GM23248 (cell line): Measurements from ENCODE around the gene KLF6. TPM values are rescaled to one million over a fixed set of nuclear protein-coding genes. Genes with fewer than 3 reads are reported as not detected.

ENCODE experiments used
- DNase-seq: peaks from one replicate; pipeline ENCODE4 v3.0.0-alpha.2; 2015
- H2AFZ ChIP-seq: fragments of 200-600 bp; sonication (generic); 2 replicates; pipeline ENCODE4 v1.6.1; 2016; ENCODE audit warnings: antibody characterized with exemption
- H3F3A ChIP-seq: fragments of 200-600 bp; sonication (generic); 2 replicates; pipeline ENCODE4 v1.6.1; 2016; ENCODE audit warnings: mild to moderate bottlenecking, antibody characterized with exemption, mixed run types; ENCODE audit not compliant: insufficient read depth
- H3K27ac ChIP-seq: fragments of 200-600 bp; sonication (generic); 2 replicates; pipeline ENCODE4 v1.5.1; 2016; ENCODE audit warnings: mild to moderate bottlenecking
- H3K27me3 ChIP-seq: fragments of 200-600 bp; sonication (generic); replicated peaks from 2 replicates; pipeline ENCODE4 v1.6.1; 2016; ENCODE audit warnings: mild to moderate bottlenecking; ENCODE audit not compliant: insufficient read depth
- H3K36me3 ChIP-seq: fragments of 200-600 bp; sonication (generic); 2 replicates; pipeline ENCODE4 v1.6.1; 2016; ENCODE audit warnings: low read depth, mild to moderate bottlenecking
- H3K4me1 ChIP-seq: fragments of 200-600 bp; sonication (generic); 2 replicates; pipeline ENCODE4 v1.6.1; 2016; ENCODE audit warnings: mild to moderate bottlenecking; ENCODE audit not compliant: insufficient read depth
- H3K4me2 ChIP-seq: fragments of 200-600 bp; sonication (generic); one replicate; pipeline ENCODE4 v1.6.1; 2016; ENCODE audit warnings: mild to moderate bottlenecking; ENCODE audit not compliant: unreplicated experiment
- H3K4me3 ChIP-seq: fragments of 200-600 bp; sonication (generic); 2 replicates; pipeline ENCODE4 v1.5.1; 2016; ENCODE audit warnings: mild to moderate bottlenecking
- H3K79me2 ChIP-seq: fragments of 200-600 bp; sonication (generic); 2 replicates; pipeline ENCODE4 v1.6.1; 2016; ENCODE audit warnings: mild to moderate bottlenecking; ENCODE audit not compliant: insufficient read depth
- H3K9ac ChIP-seq: fragments of 200-600 bp; sonication (generic); 2 replicates; pipeline ENCODE4 v1.6.1; 2016; ENCODE audit warnings: mild to moderate bottlenecking
- H3K9me2 ChIP-seq: fragments of 200-600 bp; sonication (generic); 2 replicates; pipeline ENCODE4 v1.6.1; 2016; ENCODE audit warnings: mixed run types, mild to moderate bottlenecking, moderate library complexity; ENCODE audit not compliant: insufficient read depth
- H3K9me3 ChIP-seq: fragments of 200-600 bp; sonication (generic); one replicate; pipeline ENCODE4 v1.6.1; 2017; ENCODE audit warnings: low read depth
- H4K20me1 ChIP-seq: fragments of 200-600 bp; sonication (generic); 2 replicates; pipeline ENCODE4 v1.6.0; 2016; ENCODE audit not compliant: insufficient read depth
- EZH2 ChIP-seq: fragments of 200-600 bp; sonication (generic); IDR thresholded peaks from 2 replicates; pipeline ENCODE4 v1.6.1; 2018; ENCODE audit warnings: antibody characterized with exemption, mild to moderate bottlenecking; ENCODE audit not compliant: insufficient read depth, poor library complexity, severe bottlenecking
- EZH2phosphoT487 ChIP-seq: fragments of 200-600 bp; sonication (generic); IDR thresholded peaks from 2 replicates; pipeline ENCODE4 v1.6.1; 2018; ENCODE audit warnings: antibody characterized with exemption, moderate library complexity, mild to moderate bottlenecking, low read depth; ENCODE audit not compliant: insufficient read depth
- WGBS, 2 experiments: methylation state at CpG; one replicate each; pipeline ENCODE4 v1.1.6; 2015 to 2017; ENCODE audit warnings: low lambda C conversion rate in 2 of 2, low coverage in 1 of 2; ENCODE audit errors: missing lambda C conversion rate in 2 of 2; 5-methylcytosine and 5-hydroxymethylcytosine counted together
- in situ Hi-C: fragments of 300-500 bp; cut with MboI; formaldehyde crosslinking; loops from 2 replicates; pipeline ENCODE4 v1.15.0; 2020
- polyA plus RNA-seq: library from polyadenylated mRNA; unstranded; fragments of >200 nt; fragmentation: Nextera tagmentation; extraction: Ambion mirVana; gene quantifications from 2 replicates; pipeline ENCODE4 v1.2.1, GENCODE V29; 2016
- total RNA-seq: library from RNA; depleted of rRNA; stranded (reverse); fragments of >200 nt; shearing (Covaris generic); gene quantifications from 2 replicates; pipeline ENCODE4 v1.2.3, GENCODE V29; 2014

The KLF6 gene
- total and polyA plus RNA-seq, 2 experiments from 2014 or later = 49.8 to 279 TPM

DNA sequence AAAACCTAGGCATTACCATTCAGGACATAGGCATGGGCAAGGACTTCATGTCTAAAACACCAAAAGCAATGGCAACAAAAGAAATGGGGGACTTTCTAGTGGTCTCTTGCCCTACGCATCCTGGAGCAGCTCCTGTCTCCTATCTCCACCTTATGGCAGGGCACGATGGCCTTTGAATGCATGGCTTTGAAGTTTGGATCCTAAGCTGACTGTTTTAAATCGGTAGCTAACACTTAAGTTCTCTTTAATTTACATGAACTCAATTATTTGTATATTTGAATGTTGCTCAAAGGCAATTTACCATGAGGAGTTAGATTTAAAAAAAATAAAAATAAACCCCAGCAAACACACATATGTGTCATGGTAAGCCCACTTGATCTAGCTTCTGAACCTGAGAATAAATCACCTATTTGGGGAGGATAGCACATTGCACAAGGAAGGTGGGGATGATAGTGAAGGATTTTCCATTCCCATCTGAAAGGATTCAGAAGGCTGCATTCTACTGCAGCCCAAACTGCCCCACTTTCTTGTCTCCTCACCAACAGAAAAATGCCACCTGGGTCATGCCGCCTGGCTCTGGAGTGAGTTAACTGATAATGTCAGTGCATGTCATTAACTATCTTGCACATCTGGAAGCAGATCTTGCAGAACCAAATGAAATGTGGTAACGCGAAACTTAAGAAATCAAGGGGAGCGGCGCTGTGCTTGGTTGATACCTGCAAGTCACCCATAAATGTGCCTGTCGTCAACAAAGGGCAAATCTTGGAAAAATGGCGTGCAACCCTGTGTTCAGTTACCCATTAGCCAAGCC is 12.4 kb downstream of the KLF6 start:
- no peaks in the 10 kb centered on the region for H3K9me3 ChIP-seq
- 97 to 99% methylated on average over 10 of the region's 10 CpGs for WGBS, 2 experiments
- H3K9ac ChIP-seq = no peak overlapping the region
- TF ChIP-seq EZH2phosphoT487 (no peak), EZH2 (no peak)
- no peak for DNase-seq
- no peaks in the 10 kb centered on the region; the same call in 1 of the 2 replicates for H3K79me2 ChIP-seq
- no peaks in the 10 kb centered on the region for H4K20me1 ChIP-seq
- H3K4me2 ChIP-seq = no peak overlapping the region
- H3K27me3 ChIP-seq = no peaks in the 10 kb centered on the region
- H2AFZ ChIP-seq = no peak overlapping the region
- in situ Hi-C loops = loop anchor here (10.0 to 25.0 kb wide), 2 partner anchors 235 to 528 kb away; no protein-coding TSS in a partner anchor
- no peaks in the 10 kb centered on the region for H3K9me2 ChIP-seq
- no peak overlapping the region for H3K4me3 ChIP-seq
- H3K4me1 ChIP-seq = peaks cover 28% of the 10 kb centered on the region
- peaks cover 14% of the 10 kb centered on the region for H3K36me3 ChIP-seq
- H3K27ac ChIP-seq = no peak overlapping the region
- H3F3A ChIP-seq = peaks cover 48% of the 10 kb centered on the region

DNA sequence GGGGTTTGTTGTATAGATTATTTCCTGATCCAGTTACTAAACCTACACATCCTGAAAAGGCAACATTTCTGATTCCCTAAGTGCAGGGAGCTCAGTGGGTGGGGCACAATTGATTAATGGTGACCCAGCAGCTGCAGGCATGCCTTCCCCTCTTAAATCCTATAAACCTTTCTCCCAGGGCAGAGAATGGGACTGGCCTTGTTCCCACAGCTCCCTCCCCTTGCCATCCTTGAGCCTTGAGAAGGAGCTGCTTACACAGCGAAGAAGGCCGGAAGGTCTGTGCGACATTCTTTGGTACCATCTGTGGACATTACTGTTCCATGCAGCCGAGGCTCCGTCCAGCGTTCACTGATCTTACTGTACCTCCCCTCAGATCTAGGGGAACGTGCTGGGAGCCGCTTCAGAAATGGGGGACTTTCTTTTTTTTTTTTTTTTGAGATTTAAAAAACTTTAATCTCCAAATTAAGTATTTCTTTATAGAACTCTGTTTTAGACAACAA is 14.3 kb downstream of the KLF6 start:
- H4K20me1 ChIP-seq = no peaks in the 10 kb centered on the region
- H3K4me2 ChIP-seq = no peak overlapping the region
- H3K27me3 ChIP-seq = no peaks in the 10 kb centered on the region
- WGBS, 2 experiments = 97 to 100% methylated on average over 8 of the region's 8 CpGs
- no peaks in the 10 kb centered on the region for H3K9me2 ChIP-seq
- no peak for DNase-seq
- TF ChIP-seq EZH2 (no peak), EZH2phosphoT487 (no peak)
- H3K4me3 ChIP-seq = no peak overlapping the region
- peaks cover 30% of the 10 kb centered on the region for H3F3A ChIP-seq
- in situ Hi-C loops = loop anchor here (10.0 to 25.0 kb wide), 2 partner anchors 233 to 526 kb away; no protein-coding TSS in a partner anchor
- H2AFZ ChIP-seq = no peak overlapping the region
- peaks cover 1% of the 10 kb centered on the region; the same call in 1 of the 2 replicates for H3K36me3 ChIP-seq
- H3K9me3 ChIP-seq = no peaks in the 10 kb centered on the region
- peaks cover 8% of the 10 kb centered on the region for H3K4me1 ChIP-seq
- H3K9ac ChIP-seq = no peak overlapping the region
- H3K79me2 ChIP-seq = no peaks in the 10 kb centered on the region
- no peak overlapping the region for H3K27ac ChIP-seq

DNA sequence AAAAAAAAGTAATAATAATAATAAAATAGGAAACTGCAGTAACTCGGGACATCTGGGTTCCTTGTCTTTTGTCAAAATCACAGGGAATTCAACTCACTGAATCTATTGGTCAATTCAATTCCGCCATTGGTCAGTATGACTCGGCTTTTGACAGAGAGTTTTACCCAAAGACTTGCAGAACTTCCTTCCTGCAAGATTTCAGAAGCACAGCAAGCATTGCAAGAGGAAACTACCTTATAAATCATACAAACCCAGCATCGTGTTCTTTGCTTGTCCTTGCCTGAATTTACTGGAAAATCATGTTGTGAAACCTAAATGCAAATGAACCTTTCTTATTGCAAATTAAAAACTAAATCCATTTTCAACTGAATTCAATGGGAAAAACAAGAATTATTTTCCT is 15.5 kb downstream of the KLF6 start:
- no peaks in the 10 kb centered on the region for H3K9me3 ChIP-seq
- H3K27ac ChIP-seq = no peak overlapping the region
- 69 to 70% methylated on average over 4 of the region's 4 CpGs for WGBS, 2 experiments
- no peaks in the 10 kb centered on the region for H3K27me3 ChIP-seq
- in situ Hi-C loops = loop anchor here (10.0 to 25.0 kb wide), 2 partner anchors 232 to 305 kb away; no protein-coding TSS in a partner anchor
- no peaks in the 10 kb centered on the region for H3K79me2 ChIP-seq
- no peak overlapping the region for H3K4me3 ChIP-seq
- no peaks in the 10 kb centered on the region for H3K36me3 ChIP-seq
- H3K4me1 ChIP-seq = peaks cover 5% of the 10 kb centered on the region; the same call in 1 of the 2 replicates
- TF ChIP-seq EZH2phosphoT487 (no peak), EZH2 (no peak)
- H4K20me1 ChIP-seq = no peaks in the 10 kb centered on the region
- H3K9me2 ChIP-seq = no peaks in the 10 kb centered on the region
- H2AFZ ChIP-seq = no peak overlapping the region
- no peak overlapping the region for H3K4me2 ChIP-seq
- DNase-seq = no peak
- H3F3A ChIP-seq = peaks cover 19% of the 10 kb centered on the region
- H3K9ac ChIP-seq = no peak overlapping the region

DNA sequence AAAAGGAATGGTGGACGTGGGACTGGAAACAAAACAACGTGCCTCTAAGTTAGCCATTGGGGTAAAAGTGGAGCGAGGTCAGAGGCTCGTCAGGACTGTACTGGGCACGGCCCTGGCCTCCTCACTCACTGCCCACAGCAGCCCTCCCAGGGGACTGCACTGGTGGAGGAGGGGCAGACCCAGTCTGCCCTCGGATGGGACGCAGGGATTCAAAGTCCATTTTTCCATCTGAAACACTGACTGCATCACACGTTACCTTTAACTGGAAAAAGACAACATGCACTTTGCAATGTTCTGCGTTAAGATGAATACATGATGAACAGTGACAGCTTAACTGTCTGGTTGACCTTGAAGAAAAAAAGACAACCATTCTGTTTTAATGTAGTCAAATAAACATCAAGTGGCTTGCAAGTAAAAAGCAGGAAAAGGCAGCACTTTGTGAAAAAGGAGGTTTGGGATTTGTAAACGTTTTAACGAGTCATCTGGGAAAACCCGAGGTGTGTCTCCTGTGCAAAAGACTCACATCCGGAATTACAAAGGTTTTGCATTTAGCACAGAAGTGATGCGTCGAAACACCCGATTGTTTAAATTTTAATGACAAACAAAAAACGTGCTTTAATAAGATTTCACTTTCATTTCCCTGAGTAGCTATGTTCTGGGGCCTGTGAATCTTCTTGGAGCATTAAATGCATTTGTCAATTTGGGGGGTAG is 18.8 kb downstream of the KLF6 start:
- in situ Hi-C loops = loop anchor here (10.0 to 25.0 kb wide), 2 partner anchors 229 to 301 kb away; no protein-coding TSS in a partner anchor
- Histone ChIP-seq H3K36me3 (no peaks in the 10 kb centered on the region), H3K79me2 (no peaks in the 10 kb centered on the region), H3K27me3 (no peaks in the 10 kb centered on the region), H3K9ac (no peak overlapping the region), H3K9me3 (no peaks in the 10 kb centered on the region), H2AFZ (no peak overlapping the region), H3K4me1 (peaks cover 22% of the 10 kb centered on the region), H3K4me3 (no peak overlapping the region), H3K4me2 (no peak overlapping the region), H3K27ac (no peak overlapping the region), H3F3A (peaks cover 10% of the 10 kb centered on the region), H3K9me2 (no peaks in the 10 kb centered on the region), H4K20me1 (no peaks in the 10 kb centered on the region)
- DNase-seq = no peak
- no peak for TF ChIP-seq EZH2
- TF ChIP-seq EZH2phosphoT487 = no peak
- 88 to 91% methylated on average over 17 of the region's 17 CpGs for WGBS, 2 experiments
